GM21529 (cell line): Measurements from ENCODE around the gene PDZD4.
"Not testable (repeated sequence)": the region's sequence is repeated elsewhere in the genome, so short reads cannot be mapped to it uniquely, and the experiment has no call there.

ENCODE experiments used
- ATAC-seq: cut with Tn5 transposase; IDR thresholded peaks from one replicate; pipeline ENCODE4 v1.9.1; 2021; ENCODE audit not compliant: unreplicated experiment

PDZD4 gene

GRCh38 chrX:153844509-153845082 lies 14.3 kb upstream of the PDZD4 start:
- no peak for ATAC-seq

- no peak for ATAC-seq
Observed at GRCh38 chrX:153836921-153837320, 6.6 kb upstream of the PDZD4 start.

GRCh38 chrX:153832728-153833127 lies 2.4 kb upstream of the PDZD4 start:
- ATAC-seq, result no peak

GRCh38 chrX:153831429-153832150 lies 1.2 kb upstream of the PDZD4 start:
- ATAC-seq, result no peak

GRCh38 chrX:153830640-153831428 lies 490 bp upstream of the PDZD4 start:
- ATAC-seq, result no peak

GRCh38 chrX:153829549-153829798 lies 870 bp downstream of the PDZD4 start:
- no peak for ATAC-seq

- no peak for ATAC-seq
Observed at GRCh38 chrX:153828723-153829548, 1.4 kb downstream of the PDZD4 start.

- no peak for ATAC-seq
Observed at GRCh38 chrX:153828308-153828707, 2.0 kb downstream of the PDZD4 start.

GRCh38 chrX:153827903-153828302 lies 2.4 kb downstream of the PDZD4 start:
- no peak for ATAC-seq

GRCh38 chrX:153827016-153827415 lies 3.3 kb downstream of the PDZD4 start:
- ATAC-seq, result no peak

- no peak for ATAC-seq
Observed at GRCh38 chrX:153825042-153825441, 5.3 kb downstream of the PDZD4 start.

GRCh38 chrX:153824348-153824747 lies 6.0 kb downstream of the PDZD4 start:
- ATAC-seq, result no peak

- ATAC-seq, result no peak
Observed at GRCh38 chrX:153821066-153821465, 9.3 kb downstream of the PDZD4 start.

- no peak for ATAC-seq
Observed at GRCh38 chrX:153820601-153821000, 9.7 kb downstream of the PDZD4 start.

- ATAC-seq, result no peak
Observed at GRCh38 chrX:153819384-153820040, 10.8 kb downstream of the PDZD4 start.

GRCh38 chrX:153818571-153819383 lies 11.6 kb downstream of the PDZD4 start:
- ATAC-seq, result no peak

GRCh38 chrX:153818064-153818463 lies 12.3 kb downstream of the PDZD4 start:
- ATAC-seq, result not testable (repeated sequence)

- no peak for ATAC-seq
Observed at GRCh38 chrX:153816831-153817690, 13.3 kb downstream of the PDZD4 start.
